ENCODE results near the gene CTLA4.
A peak's percentile ranks its signal among the peaks of the same experiment; 100 is the strongest.

Gene CTLA4

DNA sequence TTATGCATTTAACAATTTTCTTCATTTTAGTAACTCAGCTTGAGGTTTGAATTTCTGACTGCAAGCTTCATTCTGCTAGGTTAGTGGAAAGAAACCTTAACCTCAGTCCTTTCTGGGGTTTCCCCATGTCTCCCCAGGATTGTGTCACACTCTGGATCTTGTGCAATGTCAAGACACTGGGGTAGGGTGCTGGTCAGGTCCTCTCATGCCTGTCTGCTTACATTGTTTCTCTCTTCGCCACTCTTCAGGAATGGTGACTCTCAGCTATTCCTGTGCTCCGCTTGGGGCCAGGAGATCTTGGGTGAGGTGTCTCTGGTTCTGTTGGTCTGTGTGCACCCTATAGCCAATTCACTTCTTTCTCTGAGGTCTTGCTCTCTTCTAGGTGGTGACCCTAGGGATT is 23.9 kb downstream of the CTLA4 start:
- DNase-seq (ENCODE audit: low read depth in 2 of 2): peak in 1 of 2 donors; percentile 67

DNA sequence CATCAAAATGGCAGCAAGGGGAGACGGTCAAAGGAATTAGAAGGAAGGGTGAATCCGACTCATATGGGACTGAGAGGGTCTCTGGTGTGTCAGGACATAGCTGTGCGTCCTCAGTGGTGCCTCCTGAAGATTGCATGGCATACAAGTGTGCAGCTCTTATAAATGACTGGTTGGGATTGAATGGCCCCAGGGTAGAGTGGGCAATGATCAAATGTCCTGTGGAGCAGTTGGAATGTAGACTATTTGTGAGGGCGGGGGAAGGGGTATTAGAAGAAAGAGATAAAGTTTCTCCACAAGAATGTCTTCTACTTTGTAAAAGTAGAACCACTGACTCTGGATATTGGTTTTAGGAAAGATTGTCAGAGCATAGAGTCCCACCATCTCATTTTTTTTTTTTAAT is 24.6 kb downstream of the CTLA4 start:
- DNase-seq (ENCODE audit: low read depth in 2 of 2): no peak

GRCh38 chr2:203893401-203893800 is 25.8 kb downstream of the CTLA4 start:
- no peak for DNase-seq (ENCODE audit: low read depth in 2 of 2)

DNA sequence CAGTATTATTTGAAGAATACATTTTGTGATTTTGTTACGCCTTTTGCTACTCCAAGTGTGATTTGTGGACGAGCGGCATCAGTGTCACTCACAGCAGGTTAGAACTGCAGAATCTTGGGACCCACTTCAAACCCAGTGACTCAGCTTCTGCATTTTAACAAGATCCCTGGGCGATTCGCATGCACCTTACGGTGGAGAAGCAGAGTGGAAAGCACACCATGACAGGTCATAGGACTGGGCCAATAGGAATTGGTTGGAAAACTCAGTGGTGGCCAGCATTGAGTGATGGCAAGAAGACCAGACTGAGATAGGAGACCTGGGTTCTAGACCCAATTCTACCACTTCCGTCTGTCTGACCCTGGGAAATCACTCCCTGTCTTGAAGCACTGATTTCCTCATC is 26.3 kb downstream of the CTLA4 start:
- DNase-seq (ENCODE audit: low read depth in 2 of 2): no peak

- DNase-seq (ENCODE audit: low read depth in 2 of 2): no peak
These were observed 26.7 kb downstream of the CTLA4 start for GRCh38 chr2:203894262-203894661.

DNA sequence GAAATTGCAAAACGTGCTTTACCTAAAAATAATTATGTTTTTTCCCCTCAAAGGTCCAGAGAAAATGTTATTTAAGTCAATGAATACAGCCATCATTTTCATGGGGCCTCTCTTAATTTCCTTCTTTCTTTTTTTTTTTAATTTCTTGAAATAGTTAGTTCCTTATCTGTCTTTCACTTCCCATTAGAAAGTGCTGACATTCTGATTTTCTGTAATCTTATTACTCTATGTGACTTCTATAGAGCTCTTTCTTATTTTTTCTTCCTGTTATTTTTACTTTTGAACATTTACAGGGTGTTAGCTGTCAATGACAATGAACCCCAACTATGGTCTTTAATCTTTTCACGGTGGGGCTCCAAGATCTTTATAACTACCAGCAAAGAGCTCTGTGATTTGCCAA is 30.0 kb downstream of the CTLA4 start:
- no peak for DNase-seq (ENCODE audit: low read depth in 2 of 2)

GRCh38 chr2:203898657-203899056 is 31.1 kb downstream of the CTLA4 start:
- DNase-seq (ENCODE audit: low read depth in 2 of 2): no peak

GRCh38 chr2:203900253-203900652 is 32.7 kb downstream of the CTLA4 start:
- DNase-seq (ENCODE audit: low read depth in 2 of 2): no peak

DNA sequence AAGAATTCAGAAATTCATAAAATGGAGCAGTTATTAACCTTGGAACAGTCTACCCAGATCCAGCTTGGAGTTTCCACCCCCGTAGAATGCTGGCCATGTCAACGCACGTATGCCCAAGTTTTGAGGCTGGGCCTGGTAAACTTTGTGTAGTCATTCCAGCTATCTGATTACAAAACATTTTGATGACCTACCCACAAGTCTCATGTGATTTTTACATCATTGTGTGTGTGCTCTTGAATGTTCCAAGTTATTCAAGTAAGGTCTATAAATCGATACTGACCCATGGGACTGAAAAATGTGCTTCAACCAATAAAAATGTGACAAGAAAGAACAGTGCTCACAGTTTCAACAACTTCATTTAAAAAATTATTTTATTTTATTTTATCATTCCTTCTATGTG is 36.5 kb downstream of the CTLA4 start:
- DNase-seq (ENCODE audit: low read depth in 2 of 2): no peak

DNA sequence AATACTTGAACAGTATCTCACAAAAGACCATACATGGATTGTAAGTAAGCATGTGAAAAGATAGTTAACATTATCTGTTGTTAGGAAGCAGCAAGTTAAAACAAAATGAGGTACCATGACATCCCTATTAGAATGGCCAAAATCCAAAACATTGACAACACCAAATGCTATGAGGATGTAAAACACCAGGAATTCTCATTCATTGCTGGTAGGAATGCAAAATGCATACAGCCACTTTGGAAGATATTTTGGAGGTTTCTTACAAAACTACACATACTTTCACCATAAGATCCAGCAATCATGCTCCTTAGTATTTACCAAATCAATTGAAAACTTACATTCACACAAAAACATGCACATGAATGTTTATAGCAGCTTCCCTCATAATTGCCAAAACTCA is 38.1 kb downstream of the CTLA4 start:
- no peak for DNase-seq (ENCODE audit: low read depth in 2 of 2)

GRCh38 chr2:203908066-203908796 is 40.7 kb downstream of the CTLA4 start:
- DNase-seq (ENCODE audit: low read depth in 2 of 2): no peak

- DNase-seq (ENCODE audit: low read depth in 2 of 2): no peak
These were observed 41.2 kb downstream of the CTLA4 start for GRCh38 chr2:203908797-203909185.

GRCh38 chr2:203909261-203909967 is 41.8 kb downstream of the CTLA4 start:
- DNase-seq (ENCODE audit: low read depth in 2 of 2): no peak

DNA sequence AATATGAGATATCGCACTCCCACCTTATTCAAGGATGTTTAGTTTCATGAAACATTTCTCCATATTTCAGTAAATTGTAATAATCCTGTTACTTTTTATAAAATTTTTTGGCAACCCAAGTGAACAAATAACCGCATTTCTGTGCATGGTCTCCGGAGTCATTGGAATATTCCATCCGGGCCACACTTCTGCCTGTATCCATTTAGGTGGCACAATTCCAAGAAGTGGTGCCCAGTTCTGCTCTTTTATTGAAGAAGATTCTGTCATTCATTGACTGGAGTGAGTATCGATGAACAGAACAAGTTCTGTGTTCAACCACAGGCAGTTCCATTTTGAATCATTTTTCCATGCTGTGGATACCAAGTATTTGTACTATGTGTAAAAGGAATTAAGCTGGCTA is 42.4 kb downstream of the CTLA4 start:
- no peak for DNase-seq (ENCODE audit: low read depth in 2 of 2)

DNA sequence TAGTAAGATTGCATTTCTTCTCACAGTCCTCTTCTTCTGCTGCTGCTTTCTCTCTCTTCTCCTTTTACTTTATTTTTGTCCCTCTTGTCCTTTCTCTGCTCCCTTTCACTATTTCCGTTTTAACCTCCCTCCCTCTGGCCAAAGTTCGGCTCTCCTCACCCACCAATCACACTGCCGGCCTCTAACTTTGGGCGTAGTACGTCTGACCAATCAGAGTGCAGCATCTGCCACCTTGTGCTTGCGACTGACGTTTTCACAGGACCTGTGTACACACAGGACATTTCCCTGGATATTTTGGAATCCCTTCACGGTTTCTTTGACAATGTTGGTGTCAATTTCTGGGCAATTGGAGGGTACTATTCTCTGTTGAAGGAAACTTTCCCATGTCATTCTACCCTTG is 46.4 kb downstream of the CTLA4 start:
- DNase-seq (ENCODE audit: low read depth in 2 of 2): no peak

DNA sequence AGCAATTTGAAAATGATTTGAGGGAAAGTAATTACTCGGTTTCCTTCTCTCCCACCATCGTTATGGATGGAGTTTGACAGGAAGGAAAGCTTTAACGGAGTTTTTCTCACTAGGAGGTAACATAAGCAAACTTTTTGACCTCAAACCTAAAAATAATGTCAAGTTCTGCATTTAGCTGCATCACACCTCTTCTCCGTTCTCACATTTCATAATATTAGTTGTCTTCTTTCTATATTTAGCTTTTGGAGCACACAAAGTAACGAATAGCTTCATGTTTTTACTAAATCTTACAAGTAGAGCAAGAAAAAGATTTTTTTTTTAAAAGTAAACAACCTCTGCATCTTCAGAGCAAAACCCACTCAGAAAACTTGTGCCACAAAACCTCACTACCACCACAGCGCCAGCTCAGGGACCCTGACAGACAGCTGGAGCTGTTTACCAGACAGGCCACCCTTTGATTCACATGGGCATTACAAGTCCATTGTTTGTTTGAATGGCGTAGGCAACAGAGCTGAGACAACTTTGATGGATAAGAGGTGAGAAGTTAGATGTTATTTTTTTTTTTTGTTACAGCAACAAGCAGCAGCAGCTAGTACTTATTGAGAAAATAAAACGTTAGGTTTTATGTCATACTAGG is 47.1 kb downstream of the CTLA4 start:
- DNase-seq (ENCODE audit: low read depth in 2 of 2): no peak

DNA sequence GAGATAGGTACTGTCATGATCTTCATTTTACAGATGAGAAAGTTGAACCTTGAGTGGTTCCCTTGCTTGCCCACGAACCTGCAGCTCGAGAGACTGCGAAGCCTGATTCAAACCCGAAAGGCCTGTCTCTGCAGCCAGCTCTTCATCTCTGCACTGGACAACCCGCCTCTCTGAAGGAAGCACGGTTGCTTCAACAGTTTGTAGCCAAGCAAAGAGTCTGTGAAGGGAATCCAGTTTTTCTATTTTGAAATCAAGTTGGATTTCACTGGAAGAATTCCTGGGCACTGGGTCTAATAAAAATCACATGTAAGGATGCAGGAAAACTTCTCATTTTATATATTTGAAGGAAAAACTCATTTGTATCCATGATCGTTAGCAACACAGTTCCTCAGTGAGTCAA is 47.7 kb downstream of the CTLA4 start:
- no peak for DNase-seq (ENCODE audit: low read depth in 2 of 2)

GRCh38 chr2:203916756-203917155 is 49.2 kb downstream of the CTLA4 start:
- no peak for DNase-seq (ENCODE audit: low read depth in 2 of 2)

DNA sequence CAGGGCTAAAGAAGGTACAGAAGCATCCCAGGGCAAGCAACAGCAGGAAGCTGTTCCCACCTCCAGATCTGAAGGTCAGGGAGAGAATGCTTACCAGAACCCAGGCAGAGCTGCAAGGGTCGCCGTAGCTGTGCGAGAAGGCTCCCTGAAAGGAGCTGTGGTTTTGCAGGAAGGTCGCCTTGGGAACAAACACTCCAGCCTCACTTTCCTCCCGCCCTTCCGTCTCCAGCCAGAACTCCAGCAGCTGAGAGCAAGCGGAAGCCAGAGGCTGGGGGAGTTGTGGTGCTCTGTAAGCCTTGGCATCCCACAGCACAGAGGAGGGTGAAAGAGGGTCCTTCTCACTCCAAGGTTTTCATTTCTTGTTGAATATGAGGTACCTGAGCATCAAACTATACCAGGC is 50.7 kb downstream of the CTLA4 start:
- DNase-seq (ENCODE audit: low read depth in 2 of 2): no peak

DNA sequence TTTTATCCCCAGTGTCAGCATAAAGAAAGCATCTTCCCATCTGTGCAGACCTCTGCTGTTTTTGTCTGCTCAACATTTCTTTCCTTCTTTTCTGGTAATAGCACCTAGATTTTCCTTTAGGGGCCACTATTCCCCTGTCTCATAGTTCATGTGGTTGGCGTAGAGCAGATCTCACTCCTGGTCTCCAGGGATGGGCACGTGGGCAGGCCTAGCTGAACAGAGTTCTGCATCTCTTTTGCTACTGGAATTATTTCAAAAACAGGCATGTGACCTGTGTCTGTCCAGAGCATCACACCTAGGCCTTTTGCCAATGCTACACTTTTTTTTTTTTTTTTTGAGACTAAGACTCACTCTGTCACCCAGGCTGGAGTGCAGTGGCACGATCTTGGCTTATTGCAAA is 51.3 kb downstream of the CTLA4 start:
- no peak for DNase-seq (ENCODE audit: low read depth in 2 of 2)
